Measurements from ENCODE around the gene PTPN2.

PTPN2 gene

DNA sequence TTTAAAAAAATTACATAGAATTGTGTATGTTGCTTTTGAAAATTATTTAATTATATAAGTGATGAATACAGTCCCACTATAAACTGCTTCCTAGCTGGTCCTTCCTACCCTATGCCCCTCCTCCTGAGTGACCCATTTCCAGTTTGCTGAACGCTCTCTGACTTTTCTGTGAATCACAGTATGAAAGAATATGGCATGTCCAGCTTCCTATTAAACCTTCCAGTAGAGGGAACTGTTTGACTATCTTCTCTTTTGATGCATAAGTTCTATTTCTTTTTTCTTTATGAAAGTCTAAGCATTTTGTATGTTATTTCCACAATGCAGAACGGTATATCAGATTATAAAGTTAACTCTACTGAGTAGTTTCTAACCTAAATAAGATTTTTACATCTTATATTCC, 139.9 kb downstream of the PTPN2 start:
- peak; percentile 76 for DNase-seq

GRCh38 chr18:12742453-12742852, 141.6 kb downstream of the PTPN2 start:
- DNase-seq = peak; percentile 85
